MM.1S (cell line): ENCODE data around the gene PSMD6.

Experiments
- DNase-seq: peaks from one replicate; pipeline ENCODE4 v3.0.0-alpha.2; 2015
- H2AFZ ChIP-seq: fragments of 300-600 bp; sonication (generic); 2 replicates; pipeline ENCODE4 v1.6.0; 2016; ENCODE audit warnings: antibody characterized with exemption, low read length
- H3F3A ChIP-seq: fragments of 300-600 bp; sonication (generic); 2 replicates; pipeline ENCODE4 v1.6.1; 2016; ENCODE audit warnings: mild to moderate bottlenecking, antibody characterized with exemption, low read length, moderate library complexity, mixed read lengths; ENCODE audit not compliant: insufficient read depth
- H3K27ac ChIP-seq: fragments of 300-600 bp; sonication (generic); 2 replicates; pipeline ENCODE4 v1.5.1; 2016; ENCODE audit warnings: mild to moderate bottlenecking, low read length
- H3K27me3 ChIP-seq: fragments of 300-600 bp; sonication (generic); replicated peaks from 2 replicates; pipeline ENCODE4 v1.6.0; 2016; ENCODE audit warnings: low read length; ENCODE audit not compliant: insufficient read depth
- H3K36me3 ChIP-seq: fragments of 300-600 bp; sonication (generic); replicated peaks from 2 replicates; pipeline ENCODE4 v1.6.1; 2016; ENCODE audit warnings: mild to moderate bottlenecking, low read length, mixed read lengths; ENCODE audit not compliant: insufficient read depth
- H3K4me1 ChIP-seq: fragments of 300-600 bp; sonication (generic); 2 replicates; pipeline ENCODE4 v1.6.1; 2016; ENCODE audit warnings: low read length, mixed read lengths
- H3K4me2 ChIP-seq: fragments of 300-600 bp; sonication (generic); 2 replicates; pipeline ENCODE4 v1.6.0; 2016; ENCODE audit warnings: low read depth, low read length
- H3K4me3 ChIP-seq: fragments of 300-600 bp; sonication (generic); 2 replicates; pipeline ENCODE4 v1.5.1; 2016; ENCODE audit warnings: low read length, mixed read lengths
- H3K79me2 ChIP-seq: fragments of 300-600 bp; sonication (generic); 2 replicates; pipeline ENCODE4 v1.6.1; 2016; ENCODE audit warnings: mixed run types, low read length, mixed read lengths
- H3K9ac ChIP-seq: fragments of 300-600 bp; sonication (generic); 2 replicates; pipeline ENCODE4 v1.6.1; 2016; ENCODE audit warnings: low read length, mixed read lengths
- H3K9me2 ChIP-seq: fragments of 300-600 bp; sonication (generic); replicated peaks from 2 replicates; pipeline ENCODE4 v1.6.1; 2016; ENCODE audit warnings: mild to moderate bottlenecking, low read length, mixed read lengths; ENCODE audit not compliant: insufficient read depth
- H3K9me3 ChIP-seq: fragments of 300-600 bp; sonication (generic); replicated peaks from 2 replicates; pipeline ENCODE4 v1.6.1; 2016; ENCODE audit warnings: mild to moderate bottlenecking, low read length, mixed read lengths; ENCODE audit not compliant: insufficient read depth
- H4K20me1 ChIP-seq: fragments of 300-600 bp; sonication (generic); 2 replicates; pipeline ENCODE4 v1.6.1; 2016; ENCODE audit warnings: mild to moderate bottlenecking, low read length, moderate library complexity, mixed read lengths; ENCODE audit not compliant: insufficient read depth
- EZH2 ChIP-seq: fragments of 300-600 bp; sonication (generic); optimal IDR thresholded peaks from 2 replicates; pipeline ENCODE3; 2017; ENCODE audit warnings: low read depth, mild to moderate bottlenecking, antibody characterized with exemption, low read length, mixed read lengths
- EZH2phosphoT487 ChIP-seq: fragments of 300-600 bp; sonication (generic); IDR thresholded peaks from 2 replicates; pipeline ENCODE4 v1.6.1; 2018; ENCODE audit warnings: antibody characterized with exemption, low read length
- TF ChIP-seq, protein P1 (sequence below): fragments of 300-600 bp; sonication (generic); IDR thresholded peaks from 2 replicates; pipeline ENCODE4 v1.5.1; 2016; ENCODE audit warnings: antibody characterized with exemption, low read length, mixed read lengths

Gene PSMD6

DNA sequence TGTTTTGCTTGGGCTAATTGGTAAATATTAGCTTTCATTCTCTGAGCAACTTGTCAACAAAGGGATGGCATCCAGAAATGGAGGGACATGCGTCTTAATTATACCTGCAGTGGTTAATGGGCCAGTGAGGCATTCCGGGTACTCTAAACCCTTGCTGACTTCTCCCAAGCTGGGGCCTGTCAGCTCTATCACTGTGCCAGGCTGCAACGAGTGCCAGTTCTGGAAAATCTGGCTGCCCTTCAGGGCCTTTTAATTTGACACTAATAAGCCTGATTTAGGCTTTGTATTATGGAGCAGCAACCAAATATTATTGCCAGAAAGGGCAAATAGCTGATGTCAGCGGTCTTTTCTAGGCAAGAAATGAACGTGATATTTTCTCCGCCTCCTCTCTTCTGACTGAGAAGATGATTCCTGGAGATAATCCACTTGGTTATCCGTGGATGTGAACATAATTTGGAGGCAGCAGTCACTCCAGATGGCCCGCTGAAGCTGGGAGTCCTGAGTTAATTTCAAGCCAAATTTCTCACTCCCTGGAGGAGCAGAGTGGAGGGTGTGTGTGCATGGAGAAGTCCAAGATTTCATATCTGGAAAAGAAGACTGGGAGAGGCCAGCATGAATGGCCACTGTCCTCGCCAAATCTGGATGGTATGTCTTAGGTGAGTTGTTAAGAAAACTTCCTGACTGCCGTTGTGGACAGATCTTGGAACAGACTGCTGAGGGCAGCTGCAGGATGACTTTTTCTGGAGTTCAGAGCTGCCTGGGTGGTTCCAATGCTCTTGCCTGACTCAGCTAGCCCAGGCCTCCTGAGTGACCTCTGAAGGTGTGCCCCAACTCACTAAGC lies 44.4 kb upstream of the PSMD6 start:
- H3K27me3 ChIP-seq, result no peaks in the 10 kb centered on the region
- no peak overlapping the region for H2AFZ ChIP-seq
- no peaks in the 10 kb centered on the region for H3K9me3 ChIP-seq
- TF ChIP-seq EZH2 (no peak), EZH2phosphoT487 (no peak)
- TF ChIP-seq, protein P1, sequence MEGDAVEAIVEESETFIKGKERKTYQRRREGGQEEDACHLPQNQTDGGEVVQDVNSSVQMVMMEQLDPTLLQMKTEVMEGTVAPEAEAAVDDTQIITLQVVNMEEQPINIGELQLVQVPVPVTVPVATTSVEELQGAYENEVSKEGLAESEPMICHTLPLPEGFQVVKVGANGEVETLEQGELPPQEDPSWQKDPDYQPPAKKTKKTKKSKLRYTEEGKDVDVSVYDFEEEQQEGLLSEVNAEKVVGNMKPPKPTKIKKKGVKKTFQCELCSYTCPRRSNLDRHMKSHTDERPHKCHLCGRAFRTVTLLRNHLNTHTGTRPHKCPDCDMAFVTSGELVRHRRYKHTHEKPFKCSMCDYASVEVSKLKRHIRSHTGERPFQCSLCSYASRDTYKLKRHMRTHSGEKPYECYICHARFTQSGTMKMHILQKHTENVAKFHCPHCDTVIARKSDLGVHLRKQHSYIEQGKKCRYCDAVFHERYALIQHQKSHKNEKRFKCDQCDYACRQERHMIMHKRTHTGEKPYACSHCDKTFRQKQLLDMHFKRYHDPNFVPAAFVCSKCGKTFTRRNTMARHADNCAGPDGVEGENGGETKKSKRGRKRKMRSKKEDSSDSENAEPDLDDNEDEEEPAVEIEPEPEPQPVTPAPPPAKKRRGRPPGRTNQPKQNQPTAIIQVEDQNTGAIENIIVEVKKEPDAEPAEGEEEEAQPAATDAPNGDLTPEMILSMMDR, result no peak
- no peaks in the 10 kb centered on the region for H4K20me1 ChIP-seq
- no peak overlapping the region for H3K27ac ChIP-seq
- no peaks in the 10 kb centered on the region for H3K4me1 ChIP-seq
- no peak overlapping the region for H3K4me3 ChIP-seq
- H3K36me3 ChIP-seq, result no peaks in the 10 kb centered on the region
- DNase-seq, result no peak
- no peaks in the 10 kb centered on the region for H3K79me2 ChIP-seq
- H3K9me2 ChIP-seq, result no peaks in the 10 kb centered on the region
- H3K4me2 ChIP-seq, result no peak overlapping the region
- H3F3A ChIP-seq, result no peaks in the 10 kb centered on the region
- H3K9ac ChIP-seq, result no peak overlapping the region

DNA sequence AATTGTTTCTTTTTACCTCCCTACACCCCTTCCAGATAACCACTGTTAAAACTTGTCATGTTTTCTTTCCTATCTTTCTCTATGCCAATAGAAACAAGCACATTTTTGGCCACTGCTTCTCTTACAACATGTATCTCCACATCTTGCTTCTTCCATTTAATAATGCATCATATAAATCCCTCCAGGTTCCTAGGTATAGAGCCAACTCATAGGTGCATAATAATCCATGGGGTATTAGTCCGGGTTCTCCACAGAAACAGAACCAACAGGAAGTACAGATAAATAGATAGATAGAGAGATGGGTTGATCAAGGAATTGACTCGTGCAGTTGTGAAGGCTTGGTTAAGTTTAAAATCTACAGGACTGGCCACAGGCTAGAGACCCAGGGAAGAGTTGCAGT lies 41.5 kb upstream of the PSMD6 start:
- Histone ChIP-seq H3K36me3 (no peaks in the 10 kb centered on the region), H3F3A (no peaks in the 10 kb centered on the region), H3K27me3 (no peaks in the 10 kb centered on the region), H2AFZ (no peak overlapping the region), H3K4me1 (no peaks in the 10 kb centered on the region), H4K20me1 (no peaks in the 10 kb centered on the region), H3K9ac (no peak overlapping the region), H3K79me2 (no peaks in the 10 kb centered on the region), H3K9me2 (no peaks in the 10 kb centered on the region), H3K4me2 (no peak overlapping the region), H3K27ac (no peak overlapping the region), H3K9me3 (no peaks in the 10 kb centered on the region), H3K4me3 (no peak overlapping the region)
- TF ChIP-seq, protein P1, result no peak
- TF ChIP-seq EZH2 (no peak), EZH2phosphoT487 (no peak)
- DNase-seq, result no peak

GRCh38 chr3:64063983-64064438 lies 40.7 kb upstream of the PSMD6 start:
- H3K9ac ChIP-seq, result no peak overlapping the region
- H3K79me2 ChIP-seq, result no peaks in the 10 kb centered on the region
- no peaks in the 10 kb centered on the region for H3K9me3 ChIP-seq
- no peak for DNase-seq
- H3F3A ChIP-seq, result no peaks in the 10 kb centered on the region
- H3K9me2 ChIP-seq, result no peaks in the 10 kb centered on the region
- no peaks in the 10 kb centered on the region for H3K4me1 ChIP-seq
- no peak overlapping the region for H2AFZ ChIP-seq
- no peak overlapping the region for H3K4me3 ChIP-seq
- no peak overlapping the region for H3K4me2 ChIP-seq
- H3K27me3 ChIP-seq, result no peaks in the 10 kb centered on the region
- no peaks in the 10 kb centered on the region for H3K36me3 ChIP-seq
- no peak for TF ChIP-seq EZH2
- no peak for TF ChIP-seq EZH2phosphoT487
- TF ChIP-seq, protein P1, result no peak
- H3K27ac ChIP-seq, result no peak overlapping the region
- no peaks in the 10 kb centered on the region for H4K20me1 ChIP-seq
